HG02840 (cell line): ENCODE data around the gene PMM2.
A peak's percentile ranks its signal among the peaks of the same experiment; 100 is the strongest.

ENCODE experiments used
- ATAC-seq: cut with Tn5 transposase; IDR thresholded peaks from one replicate; pipeline ENCODE4 v1.9.1; 2021; ENCODE audit warnings: mild to moderate bottlenecking, moderate library complexity, moderate number of reproducible peaks; ENCODE audit not compliant: unreplicated experiment, low FRiP score

PMM2 gene

GRCh38 chr16:8882041-8882617 is 84.5 kb downstream of the PMM2 start, which contains the start of gene LITAFD:
Gene LITAFD, plus strand, starts transcription at chr16:8882351. Its CDS starts 2,005 bp downstream, at chr16:8884356.
- no peak for ATAC-seq

GRCh38 chr16:8882725-8883377 is 85.2 kb downstream of the PMM2 start:
- no peak for ATAC-seq

- no peak for ATAC-seq
These were observed 88.3 kb downstream of the PMM2 start for GRCh38 chr16:8885674-8886592.

GRCh38 chr16:8886593-8887430 is 89.2 kb downstream of the PMM2 start:
- no peak for ATAC-seq

- ATAC-seq = no peak
These were observed 89.8 kb downstream of the PMM2 start for GRCh38 chr16:8887431-8887765.

GRCh38 chr16:8887952-8888560 is 90.4 kb downstream of the PMM2 start:
- ATAC-seq = no peak

- ATAC-seq = no peak
These were observed 91.6 kb downstream of the PMM2 start for GRCh38 chr16:8888951-8889892.

GRCh38 chr16:8889893-8890548 is 92.4 kb downstream of the PMM2 start:
- ATAC-seq = no peak

- ATAC-seq = no peak
These were observed 92.9 kb downstream of the PMM2 start for GRCh38 chr16:8890549-8890921.

- ATAC-seq = peak; percentile 33
These were observed 94.5 kb downstream of the PMM2 start for GRCh38 chr16:8892101-8892575.

GRCh38 chr16:8893426-8893825 is 95.8 kb downstream of the PMM2 start:
- no peak for ATAC-seq

- ATAC-seq = no peak
These were observed 96.5 kb downstream of the PMM2 start for GRCh38 chr16:8893976-8894690.

- no peak for ATAC-seq
These were observed 97.2 kb downstream of the PMM2 start for GRCh38 chr16:8894736-8895334.

- ATAC-seq = no peak
These were observed 101.2 kb downstream of the PMM2 start for GRCh38 chr16:8898660-8899318.
